GM18511 (cell line): ENCODE measurements around the gene CYB5R3.
"Not testable (repeated sequence)": the region's sequence is repeated elsewhere in the genome, so short reads cannot be mapped to it uniquely, and the experiment has no call there.

ENCODE experiments used
- ATAC-seq: cut with Tn5 transposase; IDR thresholded peaks from one replicate; pipeline ENCODE4 v1.9.1; 2021; ENCODE audit warnings: mild to moderate bottlenecking, moderate library complexity; ENCODE audit not compliant: unreplicated experiment

CYB5R3 gene

GRCh38 chr22:42608136-42608822 lies 40.9 kb downstream of the CYB5R3 start:
- no peak for ATAC-seq

GRCh38 chr22:42607641-42608040 lies 41.6 kb downstream of the CYB5R3 start:
- not testable (repeated sequence) for ATAC-seq

DNA sequence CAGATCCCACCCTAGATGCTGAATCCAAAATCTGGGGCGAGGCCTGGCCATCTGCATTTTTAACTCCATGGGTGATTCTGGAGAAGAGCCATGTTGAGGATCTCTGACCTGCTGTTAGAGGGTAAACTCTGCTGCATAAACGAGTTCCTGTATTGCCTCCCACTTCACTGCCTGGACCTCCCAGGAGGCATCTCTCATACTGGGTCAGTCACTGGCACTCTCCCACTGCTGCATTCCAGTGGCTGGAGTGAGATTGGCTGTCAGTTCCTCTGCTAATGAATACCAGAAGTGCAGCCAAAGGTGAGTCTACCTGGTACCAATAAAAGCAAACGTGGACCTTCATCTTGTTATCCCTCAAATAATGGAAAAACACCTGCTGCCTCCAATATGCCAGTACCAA lies 44.8 kb downstream of the CYB5R3 start:
- no peak for ATAC-seq

GRCh38 chr22:42603427-42603826 lies 45.8 kb downstream of the CYB5R3 start:
- no peak for ATAC-seq

GRCh38 chr22:42602470-42602869 lies 46.7 kb downstream of the CYB5R3 start:
- ATAC-seq = no peak

GRCh38 chr22:42601879-42602465 lies 47.2 kb downstream of the CYB5R3 start:
- no peak for ATAC-seq

GRCh38 chr22:42596863-42597530 lies 52.2 kb downstream of the CYB5R3 start:
- no peak for ATAC-seq

GRCh38 chr22:42596336-42596735 lies 52.9 kb downstream of the CYB5R3 start:
- no peak for ATAC-seq

- ATAC-seq = no peak
Measured at GRCh38 chr22:42595434-42595833, 53.8 kb downstream of the CYB5R3 start.

GRCh38 chr22:42591987-42592386 lies 57.2 kb downstream of the CYB5R3 start:
- ATAC-seq = no peak

DNA sequence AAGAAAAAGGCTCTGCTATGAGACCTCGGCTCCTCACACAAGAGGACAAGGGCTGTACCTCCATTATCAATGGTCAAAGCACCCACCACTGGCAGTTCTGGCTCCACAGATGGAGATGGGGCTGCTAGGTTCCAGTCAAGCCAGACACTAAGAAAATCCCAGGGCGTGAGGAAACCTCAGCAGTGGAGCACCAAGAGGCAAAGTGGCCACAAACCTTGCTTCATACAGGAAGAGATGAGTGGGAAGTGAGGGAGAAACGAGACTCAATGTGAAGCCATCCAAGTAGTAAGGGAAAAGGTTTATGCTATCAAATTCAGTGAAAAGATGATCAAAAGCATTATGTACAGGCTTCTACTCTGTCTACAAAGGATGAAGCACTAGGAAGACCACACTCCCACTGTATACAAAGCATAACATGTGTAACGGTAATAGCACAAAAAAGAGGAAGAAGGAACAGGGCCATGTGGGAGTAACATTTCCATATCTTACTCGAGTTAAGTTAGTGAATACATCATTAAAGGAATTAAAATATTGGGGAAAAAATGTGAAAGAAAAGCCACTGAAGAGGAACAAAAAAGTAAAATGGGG lies 61.5 kb downstream of the CYB5R3 start:
- no peak for ATAC-seq

DNA sequence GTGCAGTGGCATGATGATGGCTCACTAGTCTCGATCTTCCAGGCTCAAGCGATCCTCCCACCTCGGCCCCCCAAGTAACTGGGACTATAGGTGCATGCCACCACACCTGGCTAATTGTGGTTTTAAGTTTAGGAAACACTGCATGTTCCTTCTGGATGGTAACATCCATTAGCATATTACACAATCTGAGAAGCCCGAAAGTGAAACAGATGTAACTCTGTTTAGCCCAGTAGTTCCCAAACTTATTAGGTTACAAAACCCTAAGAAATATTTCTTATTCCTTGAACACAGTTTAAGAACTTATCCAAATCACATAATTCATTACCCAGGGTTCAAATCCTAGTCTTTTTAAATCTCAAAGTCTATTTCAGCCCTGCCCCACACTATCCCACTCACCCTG lies 62.8 kb downstream of the CYB5R3 start:
- ATAC-seq = no peak

- ATAC-seq = no peak
Measured at GRCh38 chr22:42585096-42585495, 64.1 kb downstream of the CYB5R3 start.

DNA sequence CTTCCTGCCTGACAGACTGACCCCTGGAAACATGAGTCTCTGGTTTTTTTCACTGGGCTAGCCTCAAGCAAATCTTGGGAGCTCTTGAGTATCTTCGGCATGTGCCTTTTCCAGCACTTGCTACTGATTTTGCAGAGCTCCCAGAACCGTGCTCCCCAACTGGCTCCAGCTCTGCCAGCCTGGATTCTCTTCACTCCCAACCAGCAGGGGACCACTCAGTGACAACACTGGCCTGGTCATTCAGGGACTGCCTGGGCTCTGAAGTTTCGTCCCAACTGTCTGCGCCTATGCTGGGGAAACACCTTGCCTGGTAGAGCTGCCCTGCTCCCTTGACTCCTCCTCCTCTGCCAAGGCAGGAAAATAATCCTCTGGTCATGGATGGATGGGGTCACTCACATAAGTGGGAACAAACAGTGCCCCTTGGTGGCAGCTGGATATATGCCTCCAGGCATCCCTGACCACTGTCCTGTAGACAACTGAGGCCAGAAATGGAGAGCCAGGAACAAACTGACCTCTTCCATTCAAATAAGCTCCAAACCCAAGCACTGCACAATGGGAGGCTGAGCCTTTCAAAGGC lies 64.7 kb downstream of the CYB5R3 start:
- ATAC-seq = no peak

- ATAC-seq = no peak
Measured at GRCh38 chr22:42582987-42583386, 66.2 kb downstream of the CYB5R3 start.

DNA sequence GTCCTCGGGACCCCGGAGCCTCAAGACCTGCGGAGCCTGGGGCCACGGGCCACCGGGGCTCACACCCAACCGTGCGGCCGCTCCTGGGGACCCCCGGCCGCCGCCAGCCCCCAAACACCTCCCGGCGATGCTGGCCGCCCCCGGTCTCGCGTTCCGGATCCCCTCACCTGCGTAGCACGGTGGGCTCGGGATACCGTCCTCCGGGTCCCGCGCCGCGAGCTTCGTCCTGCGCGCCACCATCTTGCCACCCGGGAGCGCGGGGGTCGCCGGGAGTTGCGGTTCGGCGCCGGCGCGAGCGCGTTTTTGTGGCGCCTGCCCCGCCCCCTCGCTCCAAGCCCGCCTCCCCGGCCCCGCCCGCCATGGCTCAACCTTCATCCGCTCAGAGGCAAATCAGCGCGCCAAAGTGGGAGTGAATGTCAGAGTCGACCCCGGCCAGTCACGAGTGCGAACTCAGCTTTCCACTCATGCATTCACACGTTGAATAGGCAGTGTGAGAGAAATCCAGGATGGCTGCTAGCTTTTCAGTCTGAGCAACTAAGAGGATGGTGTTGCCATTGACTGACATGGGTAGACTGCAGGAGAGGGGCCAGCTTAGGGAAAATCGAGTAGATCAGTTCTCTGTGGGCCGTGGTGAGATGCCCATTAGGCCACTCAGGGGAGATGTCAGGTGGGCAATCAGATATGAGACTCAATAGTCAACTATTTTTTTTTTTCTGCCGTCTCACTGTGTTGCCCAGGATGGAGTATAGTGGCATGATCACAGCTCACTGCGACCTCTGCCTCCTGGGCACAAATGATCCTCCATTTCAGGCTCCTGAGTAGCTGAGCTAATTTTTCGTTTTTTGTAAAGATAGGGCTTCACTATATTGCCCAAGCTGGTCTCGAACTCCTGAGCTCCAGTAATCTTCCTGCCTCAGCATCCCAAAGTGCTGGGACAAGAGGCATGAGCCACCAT lies 67.2 kb downstream of the CYB5R3 start:
- ATAC-seq = peak; percentile 77

DNA sequence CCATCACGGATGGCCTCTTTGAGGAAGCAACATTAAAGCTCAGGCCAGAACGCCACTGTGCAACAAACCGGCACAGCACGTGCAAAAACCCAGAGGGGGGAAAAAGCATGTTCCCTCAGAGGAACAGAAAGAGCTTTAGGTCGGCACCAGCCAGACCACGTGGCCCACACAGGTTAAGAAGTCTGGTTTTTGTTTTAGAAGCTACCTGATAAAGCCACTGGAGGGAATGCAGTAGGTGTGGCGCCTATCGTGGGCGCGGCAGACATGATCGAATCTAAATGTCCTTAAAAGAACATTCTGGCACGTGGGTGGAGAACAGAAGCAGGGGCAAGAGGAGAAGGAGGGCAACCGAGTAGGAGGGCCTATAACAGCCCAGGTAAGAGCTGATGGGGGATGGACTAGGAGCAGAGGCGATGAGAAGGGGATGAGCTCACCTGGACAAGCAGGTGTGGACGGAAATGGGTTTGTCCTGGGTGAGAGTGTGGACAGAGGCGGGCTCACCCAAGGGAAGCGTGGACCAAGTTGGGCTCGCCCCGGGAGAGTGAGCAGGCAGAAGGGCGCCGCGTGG lies 67.9 kb downstream of the CYB5R3 start:
- ATAC-seq = peak; percentile 44

DNA sequence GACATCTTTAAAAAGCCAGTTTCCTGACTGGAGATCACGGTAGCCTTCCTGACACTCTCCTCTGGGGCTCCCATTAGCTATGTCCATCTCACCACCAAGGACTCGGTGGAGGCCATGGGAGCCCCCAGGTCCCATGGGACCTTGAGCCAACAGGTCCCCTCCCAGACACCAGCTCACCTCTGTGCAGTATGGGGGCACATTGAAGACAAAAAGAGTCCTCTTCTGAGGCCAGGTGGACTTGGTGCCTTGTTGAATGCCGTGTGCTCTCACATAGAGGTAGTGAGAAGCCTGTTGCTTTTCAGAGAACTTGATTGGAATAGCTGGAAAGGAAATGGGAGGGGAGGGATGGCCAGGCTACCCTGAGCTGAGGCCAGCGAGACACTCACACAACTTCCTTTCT lies 69.2 kb downstream of the CYB5R3 start:
- ATAC-seq = not testable (repeated sequence)

DNA sequence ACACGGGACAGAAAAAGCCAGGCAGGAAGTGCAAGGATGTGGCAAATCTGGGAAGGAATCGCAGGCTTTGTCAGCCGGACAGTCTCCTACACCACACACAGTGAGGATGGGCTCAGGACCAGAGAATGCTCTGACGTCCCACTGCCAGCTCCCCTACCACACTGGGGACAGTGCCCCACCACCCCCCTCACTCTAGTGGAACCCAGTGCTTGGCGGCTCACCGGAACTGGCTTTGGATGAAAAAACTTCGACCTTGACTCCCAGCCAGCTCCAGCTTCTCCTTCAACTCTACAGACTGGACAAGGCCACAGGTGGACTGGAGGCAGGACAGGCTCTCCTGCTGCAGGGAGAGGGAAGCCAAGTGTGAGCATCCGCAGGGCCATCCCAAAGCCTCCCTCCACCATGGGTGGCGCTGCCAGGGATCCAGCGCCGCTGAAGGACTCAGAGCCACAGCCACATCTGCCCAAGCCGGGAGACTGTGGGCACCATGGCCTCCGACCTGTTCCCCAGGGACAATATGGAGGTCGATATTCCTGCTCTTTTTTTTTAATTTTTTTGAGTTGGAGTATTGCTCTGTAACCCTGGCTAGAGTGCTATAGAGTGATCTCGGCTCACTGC lies 71.5 kb downstream of the CYB5R3 start:
- ATAC-seq = no peak

DNA sequence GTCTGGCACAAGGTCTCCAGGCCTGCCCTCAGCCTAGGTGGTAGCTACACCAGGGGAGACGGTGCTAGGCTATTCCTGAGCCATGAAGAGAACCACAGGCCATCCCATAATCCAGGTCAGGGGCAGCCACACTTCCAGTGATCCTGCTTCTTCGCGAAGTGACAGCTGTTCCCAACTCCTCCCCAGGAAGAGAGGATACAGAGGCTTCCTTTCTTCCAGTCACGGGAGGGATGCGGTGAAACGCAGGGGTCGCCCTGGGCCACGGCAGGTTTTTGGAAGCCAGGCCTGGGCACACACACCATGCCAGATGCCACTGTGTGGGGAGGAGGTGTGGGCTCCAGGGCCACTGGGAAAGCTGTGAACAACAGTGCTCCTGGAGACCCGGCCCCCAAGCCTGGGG lies 72.1 kb downstream of the CYB5R3 start:
- ATAC-seq = not testable (repeated sequence)
